GM11168 (cell line): ENCODE data around the gene GTF2A1L.
"Not testable (repeated sequence)": the region's sequence is repeated elsewhere in the genome, so short reads cannot be mapped to it uniquely, and the experiment has no call there.

Experiments used
- in situ Hi-C: fragments of 300-500 bp; cut with MboI; formaldehyde crosslinking; loops from one replicate; pipeline ENCODE4 v1.12.0; 2022; ENCODE audit warnings: low sequenced_read_pairs; ENCODE audit not compliant: unreplicated experiment

GTF2A1L gene

DNA sequence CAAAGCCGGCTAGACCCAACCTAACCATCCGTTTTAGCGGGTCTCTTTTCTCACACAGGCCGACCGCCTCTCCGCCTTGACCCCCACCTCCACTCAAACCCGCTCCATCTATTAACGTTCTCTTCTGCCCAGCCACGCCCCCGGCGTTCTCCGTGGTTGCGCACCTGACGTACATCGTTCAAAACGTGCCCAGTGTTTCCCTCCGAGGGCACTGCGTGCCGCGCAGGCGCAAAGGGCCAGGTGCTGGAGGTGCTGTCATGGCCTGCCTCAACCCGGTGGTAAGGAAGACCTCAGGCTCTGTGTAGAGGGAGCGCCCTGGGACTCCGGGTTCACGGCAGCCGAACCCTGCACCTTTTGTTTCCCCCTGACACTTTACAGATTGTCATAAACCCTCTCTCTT is at the start of gene GTF2A1L:
GTF2A1L (plus strand) TSS at position 239 of the 400 bp plus-strand sequence; CDS start at position 258, 19 bp downstream.
- in situ Hi-C loops: no loop called here

GRCh38 chr2:48568547-48568946 is 49.1 kb upstream of the GTF2A1L start:
- in situ Hi-C loops: no loop called here

- in situ Hi-C loops: no loop called here
Observed at GRCh38 chr2:48569433-48569832, 48.2 kb upstream of the GTF2A1L start.

DNA sequence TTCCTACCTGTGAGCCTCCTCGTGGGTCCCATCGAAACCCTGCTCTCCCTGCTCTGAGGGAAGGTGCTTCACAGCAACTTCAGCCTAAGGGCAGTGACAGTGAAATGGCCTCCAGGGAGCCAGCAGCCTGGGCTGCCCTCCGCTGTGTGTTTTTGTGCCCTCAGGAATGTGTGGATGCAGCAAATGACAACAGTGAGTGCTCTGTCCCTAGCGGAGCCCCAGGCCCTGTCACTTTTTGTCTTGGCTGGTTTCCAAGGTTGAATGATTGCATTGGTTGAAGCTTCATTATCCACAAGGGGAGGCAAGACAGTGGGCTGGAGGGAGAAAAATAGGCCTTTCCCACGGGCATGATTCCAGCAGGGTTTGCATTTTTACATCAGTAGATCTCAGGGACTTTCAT is 44.8 kb upstream of the GTF2A1L start:
- in situ Hi-C loops: no loop called here

- in situ Hi-C loops: no loop called here
Observed at GRCh38 chr2:48574353-48575287, 43.0 kb upstream of the GTF2A1L start.

DNA sequence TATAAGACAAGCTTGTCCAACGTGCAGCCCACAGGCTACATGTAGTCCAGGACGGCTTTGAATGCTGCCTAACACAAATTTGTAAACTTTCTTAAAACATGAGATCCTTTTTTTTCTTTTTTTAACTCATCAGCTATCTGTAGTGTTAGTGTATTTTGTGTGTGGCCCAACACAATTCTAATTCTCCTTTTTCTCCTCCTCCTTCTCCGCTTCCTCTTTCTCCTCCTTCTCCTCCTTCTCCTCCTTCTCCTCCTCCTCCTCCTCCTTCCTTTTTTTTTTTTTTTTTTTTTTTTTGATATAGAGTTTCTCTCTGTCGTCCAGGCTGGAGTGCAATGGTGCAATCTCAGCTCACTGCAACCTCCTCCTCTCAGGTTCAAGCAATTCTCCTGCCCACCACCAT is 39.3 kb upstream of the GTF2A1L start:
- in situ Hi-C loops: no loop called here

DNA sequence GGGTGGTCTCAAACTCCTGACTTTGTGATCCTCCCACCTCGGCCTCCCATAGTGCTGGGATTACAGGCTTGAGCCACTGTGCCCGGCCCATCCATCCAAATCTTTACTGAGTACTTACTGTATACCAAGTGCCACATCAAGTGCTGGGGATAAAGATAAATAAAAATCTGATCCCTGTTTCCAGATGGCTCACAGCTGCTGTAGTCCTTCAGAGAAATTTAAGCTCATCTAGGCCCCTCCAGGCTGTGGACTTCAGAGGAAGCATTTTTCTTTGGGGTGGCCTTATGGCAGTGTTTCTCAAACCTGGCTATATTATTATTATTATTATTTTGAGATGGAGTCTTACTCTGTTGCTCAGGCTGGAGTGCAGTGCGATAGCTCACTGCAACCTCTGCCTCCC is 33.7 kb upstream of the GTF2A1L start:
- in situ Hi-C loops: no loop called here

GRCh38 chr2:48584551-48584950 is 33.1 kb upstream of the GTF2A1L start:
- in situ Hi-C loops: no loop called here

- in situ Hi-C loops: no loop called here
Observed at GRCh38 chr2:48586433-48586832, 31.2 kb upstream of the GTF2A1L start.

- in situ Hi-C loops: no loop called here
Observed at GRCh38 chr2:48587560-48587959, 30.1 kb upstream of the GTF2A1L start.

- in situ Hi-C loops: no loop called here
Observed at GRCh38 chr2:48587961-48588360, 29.7 kb upstream of the GTF2A1L start.

DNA sequence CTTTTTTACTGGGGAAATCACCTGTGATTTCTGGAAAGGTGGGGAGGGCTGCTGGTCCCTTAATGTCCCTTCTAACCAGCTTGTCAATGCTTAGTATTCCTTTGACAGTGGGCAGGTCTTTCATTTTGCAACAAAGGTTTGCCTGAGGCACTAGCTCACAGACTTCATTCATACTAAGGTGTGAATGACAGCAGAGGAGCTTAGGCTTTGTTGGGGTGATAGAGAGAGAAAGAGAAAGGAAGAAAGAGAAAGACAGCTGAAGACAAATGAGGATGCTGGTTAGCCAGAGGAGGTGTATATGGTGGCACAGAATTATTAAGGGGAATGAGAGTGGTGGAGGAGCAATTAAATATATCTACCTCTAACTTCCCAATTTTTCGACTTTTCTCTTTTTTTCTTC is 28.9 kb upstream of the GTF2A1L start:
- in situ Hi-C loops: no loop called here

DNA sequence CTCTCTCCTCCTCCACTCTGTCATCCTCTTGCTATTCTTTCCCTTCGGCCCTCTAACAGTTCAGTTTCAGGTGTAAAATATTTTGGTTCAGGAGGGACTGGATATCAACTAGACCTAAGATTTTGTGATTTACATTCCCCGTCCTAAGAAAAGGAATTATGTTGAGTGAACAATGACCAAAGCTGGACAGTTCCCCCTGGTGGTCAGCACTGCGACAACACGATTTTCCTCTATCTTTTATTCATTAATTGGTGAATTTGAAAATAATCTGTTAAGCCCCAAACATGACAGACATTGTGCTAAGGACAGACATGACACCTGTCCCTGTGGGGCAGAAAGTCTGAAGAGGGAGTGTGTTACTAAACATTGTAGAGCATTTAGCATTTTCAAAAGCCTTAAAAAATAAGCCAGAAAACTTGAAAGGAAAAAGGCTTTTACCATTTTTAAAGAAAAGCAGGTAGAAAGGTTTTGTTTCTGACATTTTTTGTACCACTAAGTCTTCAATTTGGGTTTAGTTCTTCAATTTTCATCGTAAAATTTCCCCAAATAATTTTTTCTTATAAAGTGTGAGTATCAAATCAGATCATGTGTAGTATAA is 28.4 kb upstream of the GTF2A1L start:
- in situ Hi-C loops: no loop called here

DNA sequence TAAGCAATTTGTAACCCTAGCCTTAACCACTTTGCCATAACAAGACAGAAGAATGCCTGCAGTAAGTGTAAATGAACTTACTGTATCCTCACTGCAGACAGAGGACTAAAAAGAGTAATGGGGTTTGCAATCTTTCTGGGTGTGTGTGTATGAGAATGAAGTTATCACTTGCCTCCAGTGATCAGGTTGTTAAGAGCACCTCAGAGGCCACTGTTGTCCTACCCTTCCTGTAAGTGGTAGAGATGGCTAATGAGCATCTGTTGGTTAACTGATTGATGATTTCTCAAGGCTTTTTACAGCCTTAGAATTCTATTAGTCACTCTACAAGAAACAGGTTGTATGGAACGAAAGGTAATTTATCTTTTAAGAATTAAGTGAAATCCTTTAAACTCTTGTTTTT is 27.6 kb upstream of the GTF2A1L start:
- in situ Hi-C loops: no loop called here

- in situ Hi-C loops: no loop called here
Observed at GRCh38 chr2:48592067-48592466, 25.6 kb upstream of the GTF2A1L start.

- in situ Hi-C loops: not testable (repeated sequence)
Observed at GRCh38 chr2:48596751-48597150, 20.9 kb upstream of the GTF2A1L start.

DNA sequence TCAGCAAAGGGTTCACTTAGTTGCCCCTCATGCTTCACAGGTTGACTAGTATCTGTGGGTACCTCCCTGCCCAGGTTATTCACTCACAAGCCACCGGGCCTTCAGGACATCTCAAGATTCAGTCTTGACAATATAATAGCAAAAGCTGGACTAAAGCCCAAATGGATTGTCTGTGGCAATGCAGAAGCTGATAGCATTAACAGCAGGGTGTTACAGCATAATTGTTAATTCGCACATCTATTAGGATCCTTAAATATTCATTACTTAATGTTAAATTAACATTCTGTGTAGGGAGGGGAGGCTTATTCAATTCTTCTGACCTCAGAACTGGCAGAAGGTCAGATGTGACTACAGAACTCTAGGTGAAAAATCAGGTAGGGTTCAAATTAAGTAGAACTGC is 20.2 kb upstream of the GTF2A1L start:
- in situ Hi-C loops: no loop called here

DNA sequence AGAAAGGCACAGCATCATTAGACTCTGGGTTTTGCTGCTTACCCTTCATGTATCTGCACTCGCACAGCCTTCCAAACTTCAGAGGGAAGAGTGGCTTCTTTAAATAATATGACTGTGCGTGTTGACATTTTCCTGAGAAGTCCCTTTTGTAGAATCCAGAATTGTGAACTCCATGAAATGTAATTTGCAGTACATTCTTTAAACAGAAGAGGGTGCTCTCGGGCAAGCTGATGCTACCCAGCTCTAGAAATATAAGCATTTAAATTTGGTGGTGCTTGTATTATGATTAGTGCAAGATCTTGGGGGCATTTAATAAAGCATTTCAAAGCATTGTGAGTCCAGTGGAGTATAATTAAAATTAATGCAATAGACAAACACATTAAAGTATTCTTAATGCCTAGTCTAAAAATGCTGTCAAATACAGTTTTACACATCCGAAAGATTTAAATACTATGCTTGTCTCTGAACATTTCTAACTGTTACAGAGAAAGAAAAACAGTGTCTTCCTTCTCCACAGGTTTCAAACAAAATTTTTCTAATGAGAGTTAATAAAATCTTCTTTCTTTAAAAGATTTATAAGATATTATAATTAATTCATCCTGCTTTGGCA is 17.3 kb upstream of the GTF2A1L start:
- in situ Hi-C loops: no loop called here

DNA sequence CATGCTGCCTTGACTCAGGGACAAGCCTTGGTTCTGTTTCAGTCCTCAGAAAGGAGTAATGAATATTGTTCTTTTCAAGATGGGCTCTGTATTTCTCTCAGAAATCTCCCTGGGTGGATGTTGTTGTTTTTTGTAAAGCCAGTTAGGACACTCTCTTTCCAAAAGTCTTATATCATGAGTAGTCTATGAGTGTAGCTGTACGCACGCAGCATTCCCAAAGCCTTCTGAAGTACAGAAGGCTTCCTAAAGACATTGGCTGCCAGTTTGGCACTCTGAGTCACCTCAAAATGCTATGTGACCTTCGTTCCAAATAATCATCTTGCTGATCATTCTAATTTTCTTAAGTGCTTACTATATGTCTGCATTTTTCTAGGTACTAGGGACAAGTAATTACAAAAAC is 16.7 kb upstream of the GTF2A1L start:
- in situ Hi-C loops: no loop called here

DNA sequence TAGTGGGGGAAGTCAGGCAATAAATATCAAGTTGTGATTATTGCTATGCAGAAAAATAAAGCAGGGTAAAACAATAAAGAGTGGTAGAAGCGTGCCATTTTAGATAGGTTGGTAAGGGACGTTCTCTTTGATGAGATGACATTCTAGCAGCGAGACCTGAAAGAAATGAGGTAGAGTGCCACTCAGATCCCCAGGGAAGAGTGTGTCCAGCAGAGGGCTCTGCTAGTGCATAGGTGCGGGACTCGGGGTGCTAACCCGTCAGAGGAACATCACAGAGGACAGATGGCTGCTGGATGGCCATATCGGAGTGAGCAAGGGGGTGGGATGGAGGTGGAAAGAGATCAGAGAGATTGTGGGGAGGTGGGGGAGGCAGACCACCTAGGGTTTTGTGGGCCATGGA is 16.3 kb upstream of the GTF2A1L start:
- in situ Hi-C loops: no loop called here

- in situ Hi-C loops: no loop called here
Observed at GRCh38 chr2:48605482-48606175, 12.0 kb upstream of the GTF2A1L start.
